PC-3 (cell line): ENCODE measurements around the gene HOXC4.

Source experiments
- EZH2 ChIP-seq: fragments of 300-600 bp; sonication (generic); IDR thresholded peaks from one replicate; pipeline ENCODE4 v1.6.1; 2017; ENCODE audit warnings: antibody characterized with exemption, mild to moderate bottlenecking, low read length; ENCODE audit not compliant: unreplicated experiment
- EZH2phosphoT487 ChIP-seq: fragments of 300-600 bp; sonication (generic); IDR thresholded peaks from 2 replicates; pipeline ENCODE4 v1.6.1; 2018; ENCODE audit warnings: mild to moderate bottlenecking, antibody characterized with exemption, low read length, borderline replicate concordance
- TF ChIP-seq, protein P1 (sequence below): fragments of 300-600 bp; sonication (generic); conservative IDR thresholded peaks from 2 replicates; pipeline ENCODE4 v1.5.1; 2017; ENCODE audit warnings: antibody characterized with exemption, low read depth, mild to moderate bottlenecking, low read length

DNA sequence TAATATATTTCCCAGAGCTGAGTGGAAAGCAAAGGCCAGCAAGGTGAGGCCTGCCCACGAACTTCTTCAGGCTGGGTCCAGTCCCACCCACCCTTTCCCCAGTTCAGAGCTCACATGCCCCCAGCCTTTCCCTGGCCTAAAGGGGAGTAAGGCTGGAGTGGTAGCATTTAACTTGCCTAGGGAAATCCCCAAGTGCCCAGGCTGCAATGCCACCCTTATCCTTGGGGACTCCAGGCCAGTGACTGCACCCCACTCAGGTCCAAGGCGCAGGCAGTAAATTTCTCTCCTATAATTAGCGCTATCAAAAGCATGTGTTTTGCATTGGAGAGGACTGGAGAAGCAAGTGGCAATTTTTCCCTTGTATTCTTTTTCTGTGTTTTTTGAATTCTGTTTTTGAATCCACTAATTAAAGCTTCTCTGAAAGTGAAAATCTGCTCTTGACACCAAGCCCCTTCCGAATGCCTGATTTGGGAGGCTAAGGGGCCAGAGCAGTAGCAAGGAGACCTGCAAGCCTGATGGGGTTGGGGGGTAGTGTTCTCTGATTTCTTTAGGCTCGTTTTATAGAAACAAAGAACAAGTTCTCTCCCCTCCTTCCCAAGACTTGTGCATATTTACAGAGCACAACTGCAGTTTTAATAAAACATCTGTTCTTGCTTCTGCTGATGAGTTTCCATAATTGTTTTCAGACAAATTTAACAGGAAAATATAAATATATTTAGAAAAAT, 28.9 kb upstream of the HOXC4 start:
- TF ChIP-seq, protein P1, sequence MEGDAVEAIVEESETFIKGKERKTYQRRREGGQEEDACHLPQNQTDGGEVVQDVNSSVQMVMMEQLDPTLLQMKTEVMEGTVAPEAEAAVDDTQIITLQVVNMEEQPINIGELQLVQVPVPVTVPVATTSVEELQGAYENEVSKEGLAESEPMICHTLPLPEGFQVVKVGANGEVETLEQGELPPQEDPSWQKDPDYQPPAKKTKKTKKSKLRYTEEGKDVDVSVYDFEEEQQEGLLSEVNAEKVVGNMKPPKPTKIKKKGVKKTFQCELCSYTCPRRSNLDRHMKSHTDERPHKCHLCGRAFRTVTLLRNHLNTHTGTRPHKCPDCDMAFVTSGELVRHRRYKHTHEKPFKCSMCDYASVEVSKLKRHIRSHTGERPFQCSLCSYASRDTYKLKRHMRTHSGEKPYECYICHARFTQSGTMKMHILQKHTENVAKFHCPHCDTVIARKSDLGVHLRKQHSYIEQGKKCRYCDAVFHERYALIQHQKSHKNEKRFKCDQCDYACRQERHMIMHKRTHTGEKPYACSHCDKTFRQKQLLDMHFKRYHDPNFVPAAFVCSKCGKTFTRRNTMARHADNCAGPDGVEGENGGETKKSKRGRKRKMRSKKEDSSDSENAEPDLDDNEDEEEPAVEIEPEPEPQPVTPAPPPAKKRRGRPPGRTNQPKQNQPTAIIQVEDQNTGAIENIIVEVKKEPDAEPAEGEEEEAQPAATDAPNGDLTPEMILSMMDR, result no peak
- TF ChIP-seq EZH2phosphoT487, result no peak
- TF ChIP-seq EZH2, result no peak
